ENCODE results near the gene BCL2. TPM values are rescaled to one million over a fixed set of nuclear protein-coding genes. Genes with fewer than 3 reads are reported as not detected.

Gene BCL2
- total RNA-seq, 1 experiment from 2014 or later: 1.5 TPM

DNA sequence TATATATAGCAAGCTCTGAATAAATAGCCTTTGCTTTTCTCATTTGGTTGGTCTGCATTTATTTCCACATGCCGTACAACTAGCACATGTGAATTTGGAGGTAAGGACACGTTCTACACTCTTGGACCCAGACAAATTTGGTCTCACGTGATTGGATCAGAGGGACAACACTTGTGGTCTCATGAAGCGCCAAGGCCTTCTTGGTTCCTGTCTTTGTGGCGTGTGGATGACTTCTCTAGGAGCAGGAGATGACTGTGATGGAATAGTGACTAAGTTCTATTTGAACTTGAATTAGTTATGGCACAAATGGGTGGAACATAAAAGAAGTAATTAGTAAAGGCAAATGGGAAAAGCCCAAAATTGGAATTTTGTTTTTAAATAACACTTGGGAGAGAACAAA, 206.9 kb downstream of the BCL2 start:
- Histone ChIP-seq H3K4me3 (ENCODE audit: low read length) (no peak overlapping the region), H3K36me3 (ENCODE audit: low read depth, low read length) (no peaks in the 10 kb centered on the region), H3K27ac (ENCODE audit: low read length) (no peak overlapping the region), H3K4me1 (ENCODE audit: insufficient read depth, low read length) (no peaks in the 10 kb centered on the region), H3K79me2 (ENCODE audit: low read length) (no peaks in the 10 kb centered on the region), H3K4me2 (ENCODE audit: low read length) (no peak overlapping the region), H3F3A (ENCODE audit: low read length, unreplicated experiment) (no peaks in the 10 kb centered on the region), H2AFZ (ENCODE audit: low read length) (no peak overlapping the region), H3K9me2 (replicated peaks; ENCODE audit: low read length) (no peaks in the 10 kb centered on the region), H3K9me3 (ENCODE audit: low read length) (no peaks in the 10 kb centered on the region), H3K9ac (ENCODE audit: low read length) (no peak overlapping the region), H4K20me1 (ENCODE audit: low read length) (no peaks in the 10 kb centered on the region), H3K27me3 (ENCODE audit: low read length) (peaks cover 37% of the 10 kb centered on the region)
- DNase-seq (no peak), ATAC-seq (no peak)
- ChIA-PET POLR2A (ENCODE audit: unreplicated experiment) (no interaction called here), CTCF (no interaction called here)
- TF ChIP-seq EZH2phosphoT487 (IDR thresholded peaks at IDR 0.05; ENCODE audit: borderline replicate concordance, low read length) (no peak), EZH2 (IDR thresholded peaks at IDR 0.05; ENCODE audit: low read length, unreplicated experiment) (no peak)
- TF ChIP-seq, protein P1, sequence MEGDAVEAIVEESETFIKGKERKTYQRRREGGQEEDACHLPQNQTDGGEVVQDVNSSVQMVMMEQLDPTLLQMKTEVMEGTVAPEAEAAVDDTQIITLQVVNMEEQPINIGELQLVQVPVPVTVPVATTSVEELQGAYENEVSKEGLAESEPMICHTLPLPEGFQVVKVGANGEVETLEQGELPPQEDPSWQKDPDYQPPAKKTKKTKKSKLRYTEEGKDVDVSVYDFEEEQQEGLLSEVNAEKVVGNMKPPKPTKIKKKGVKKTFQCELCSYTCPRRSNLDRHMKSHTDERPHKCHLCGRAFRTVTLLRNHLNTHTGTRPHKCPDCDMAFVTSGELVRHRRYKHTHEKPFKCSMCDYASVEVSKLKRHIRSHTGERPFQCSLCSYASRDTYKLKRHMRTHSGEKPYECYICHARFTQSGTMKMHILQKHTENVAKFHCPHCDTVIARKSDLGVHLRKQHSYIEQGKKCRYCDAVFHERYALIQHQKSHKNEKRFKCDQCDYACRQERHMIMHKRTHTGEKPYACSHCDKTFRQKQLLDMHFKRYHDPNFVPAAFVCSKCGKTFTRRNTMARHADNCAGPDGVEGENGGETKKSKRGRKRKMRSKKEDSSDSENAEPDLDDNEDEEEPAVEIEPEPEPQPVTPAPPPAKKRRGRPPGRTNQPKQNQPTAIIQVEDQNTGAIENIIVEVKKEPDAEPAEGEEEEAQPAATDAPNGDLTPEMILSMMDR (conservative IDR thresholded peaks at IDR 0.05; ENCODE audit: low read depth, low read length): no peak
- intact Hi-C loops (cut with micrococcal nuclease): no loop called here
- no TSS peak for BruUV-seq (replicated peaks)

GRCh38 chr18:63111671-63112402, 207.7 kb downstream of the BCL2 start:
- no peak overlapping the region for H3K27ac ChIP-seq (ENCODE audit: low read length)
- H3K4me3 ChIP-seq (ENCODE audit: low read length): no peak overlapping the region
- peaks cover 30% of the 10 kb centered on the region for H3K27me3 ChIP-seq (ENCODE audit: low read length)
- CTCF ChIA-PET: no interaction called here
- TF ChIP-seq EZH2 (IDR thresholded peaks at IDR 0.05; ENCODE audit: low read length, unreplicated experiment) (no peak), EZH2phosphoT487 (IDR thresholded peaks at IDR 0.05; ENCODE audit: borderline replicate concordance, low read length) (no peak)
- TF ChIP-seq, protein P1 (conservative IDR thresholded peaks at IDR 0.05; ENCODE audit: low read depth, low read length): no peak
- no peaks in the 10 kb centered on the region for H3K4me1 ChIP-seq (ENCODE audit: insufficient read depth, low read length)
- BruUV-seq (replicated peaks): no TSS peak
- no peak overlapping the region for H3K4me2 ChIP-seq (ENCODE audit: low read length)
- H3K79me2 ChIP-seq (ENCODE audit: low read length): no peaks in the 10 kb centered on the region
- ATAC-seq: no peak
- no peak for DNase-seq
- no peaks in the 10 kb centered on the region for H3K9me2 ChIP-seq (replicated peaks; ENCODE audit: low read length)
- no peaks in the 10 kb centered on the region for H3F3A ChIP-seq (ENCODE audit: low read length, unreplicated experiment)
- H3K36me3 ChIP-seq (ENCODE audit: low read depth, low read length): no peaks in the 10 kb centered on the region
- no peak overlapping the region for H2AFZ ChIP-seq (ENCODE audit: low read length)
- no peak overlapping the region for H3K9ac ChIP-seq (ENCODE audit: low read length)
- POLR2A ChIA-PET (ENCODE audit: unreplicated experiment): no interaction called here
- no peaks in the 10 kb centered on the region for H4K20me1 ChIP-seq (ENCODE audit: low read length)
- H3K9me3 ChIP-seq (ENCODE audit: low read length): no peaks in the 10 kb centered on the region
- intact Hi-C loops (cut with micrococcal nuclease): no loop called here

DNA sequence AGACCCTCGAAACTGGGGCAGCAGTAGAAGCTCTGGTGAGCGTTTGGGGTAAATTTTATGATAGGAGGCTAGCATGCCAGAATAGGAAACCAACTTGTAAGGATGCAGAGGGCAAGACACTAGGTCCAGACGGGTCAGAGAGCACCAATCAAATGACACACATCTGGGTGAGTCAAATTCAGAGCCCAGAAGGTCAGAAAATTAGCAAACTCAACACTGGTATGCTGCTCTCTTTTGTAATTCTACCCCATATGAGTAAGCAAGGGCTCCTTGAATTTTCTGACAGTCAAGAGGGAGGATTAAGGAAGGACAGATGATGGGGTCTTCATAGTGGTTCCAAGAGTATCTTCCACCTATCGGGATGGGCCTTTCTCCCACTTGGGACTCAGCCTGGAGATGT, 209.8 kb downstream of the BCL2 start:
- CTCF ChIA-PET: no interaction called here
- no peak overlapping the region for H3K4me3 ChIP-seq (ENCODE audit: low read length)
- H3F3A ChIP-seq (ENCODE audit: low read length, unreplicated experiment): no peaks in the 10 kb centered on the region
- no peaks in the 10 kb centered on the region for H3K79me2 ChIP-seq (ENCODE audit: low read length)
- no peaks in the 10 kb centered on the region for H3K4me1 ChIP-seq (ENCODE audit: insufficient read depth, low read length)
- H3K9me2 ChIP-seq (replicated peaks; ENCODE audit: low read length): no peaks in the 10 kb centered on the region
- no peak overlapping the region for H3K9ac ChIP-seq (ENCODE audit: low read length)
- BruUV-seq (replicated peaks): no TSS peak
- H3K27ac ChIP-seq (ENCODE audit: low read length): no peak overlapping the region
- POLR2A ChIA-PET (ENCODE audit: unreplicated experiment): no interaction called here
- no peaks in the 10 kb centered on the region for H4K20me1 ChIP-seq (ENCODE audit: low read length)
- H2AFZ ChIP-seq (ENCODE audit: low read length): no peak overlapping the region
- no peaks in the 10 kb centered on the region for H3K9me3 ChIP-seq (ENCODE audit: low read length)
- intact Hi-C loops (cut with micrococcal nuclease): no loop called here
- ATAC-seq (no peak), DNase-seq (no peak)
- no peak overlapping the region for H3K4me2 ChIP-seq (ENCODE audit: low read length)
- H3K36me3 ChIP-seq (ENCODE audit: low read depth, low read length): no peaks in the 10 kb centered on the region
- H3K27me3 ChIP-seq (ENCODE audit: low read length): peaks cover 16% of the 10 kb centered on the region
- TF ChIP-seq, protein P1 (conservative IDR thresholded peaks at IDR 0.05; ENCODE audit: low read depth, low read length): no peak
- no peak for TF ChIP-seq EZH2 (IDR thresholded peaks at IDR 0.05; ENCODE audit: low read length, unreplicated experiment)
- no peak for TF ChIP-seq EZH2phosphoT487 (IDR thresholded peaks at IDR 0.05; ENCODE audit: borderline replicate concordance, low read length)
